HG03135 (cell line): ENCODE measurements around the gene PDZD2.

Source experiments
- ATAC-seq: cut with Tn5 transposase; IDR thresholded peaks from one replicate; pipeline ENCODE4 v1.9.1; 2021; ENCODE audit warnings: mild to moderate bottlenecking, moderate library complexity; ENCODE audit not compliant: unreplicated experiment

The PDZD2 gene

DNA sequence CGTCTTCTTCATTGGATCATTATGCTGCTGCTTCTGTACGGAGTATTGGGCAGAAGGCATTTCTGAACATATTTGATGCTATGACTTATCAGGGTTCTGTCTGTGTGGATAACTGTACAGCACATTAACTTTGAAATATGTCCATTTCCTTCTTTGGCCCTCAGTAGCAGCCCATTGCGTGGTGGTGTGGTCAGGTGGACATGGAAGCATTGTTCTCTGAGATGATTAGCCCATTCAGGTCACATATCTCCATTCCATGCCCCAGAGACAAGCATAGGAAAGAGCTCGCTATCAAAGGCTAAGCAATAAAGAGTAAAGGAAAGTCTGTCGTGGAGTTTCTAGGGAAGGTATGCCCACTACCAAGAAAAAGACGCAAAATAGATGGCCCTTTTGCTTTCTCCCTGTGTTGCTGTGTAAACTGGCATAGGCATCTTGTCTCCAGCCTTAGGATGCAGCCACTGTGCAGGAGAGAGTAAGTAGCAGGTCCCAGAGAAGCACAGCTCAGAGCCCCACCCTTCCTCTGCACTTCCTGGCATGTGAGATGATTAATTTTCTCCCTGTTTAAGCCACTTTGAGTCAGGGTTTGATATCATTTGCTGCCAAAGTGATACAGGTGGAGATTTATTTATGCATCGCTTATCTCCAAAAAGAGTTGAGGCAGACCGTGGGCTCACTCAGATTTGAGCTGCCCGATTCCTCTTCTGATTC is 221.9 kb downstream of the PDZD2 start:
- no peak for ATAC-seq

- ATAC-seq = no peak
Measured at GRCh38 chr5:31861601-31862000, 222.7 kb downstream of the PDZD2 start.

GRCh38 chr5:31863991-31864411 is 225.1 kb downstream of the PDZD2 start:
- no peak for ATAC-seq

DNA sequence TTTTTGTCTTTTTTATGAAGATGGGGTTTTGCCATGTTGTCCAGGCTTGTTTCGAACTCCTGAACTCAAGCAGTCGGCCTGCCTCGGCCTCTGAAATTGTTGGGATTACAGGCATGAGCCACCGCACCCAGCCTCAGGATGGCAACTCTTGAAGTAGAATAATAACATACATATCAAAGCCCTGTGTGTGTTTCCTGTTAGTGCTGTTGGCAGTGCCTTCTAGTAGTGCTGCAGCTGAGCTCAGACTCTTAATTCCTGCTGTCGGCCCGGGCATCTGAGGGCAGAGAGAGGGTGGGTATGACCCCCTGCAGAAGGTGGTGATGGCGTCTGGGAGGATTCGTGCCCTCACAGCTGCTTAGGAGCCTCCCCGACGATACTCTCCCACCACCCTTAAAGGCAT is 227.2 kb downstream of the PDZD2 start:
- ATAC-seq = no peak

- no peak for ATAC-seq
Measured at GRCh38 chr5:31867219-31867618, 228.3 kb downstream of the PDZD2 start.

- no peak for ATAC-seq
Measured at GRCh38 chr5:31880449-31880848, 241.5 kb downstream of the PDZD2 start.

DNA sequence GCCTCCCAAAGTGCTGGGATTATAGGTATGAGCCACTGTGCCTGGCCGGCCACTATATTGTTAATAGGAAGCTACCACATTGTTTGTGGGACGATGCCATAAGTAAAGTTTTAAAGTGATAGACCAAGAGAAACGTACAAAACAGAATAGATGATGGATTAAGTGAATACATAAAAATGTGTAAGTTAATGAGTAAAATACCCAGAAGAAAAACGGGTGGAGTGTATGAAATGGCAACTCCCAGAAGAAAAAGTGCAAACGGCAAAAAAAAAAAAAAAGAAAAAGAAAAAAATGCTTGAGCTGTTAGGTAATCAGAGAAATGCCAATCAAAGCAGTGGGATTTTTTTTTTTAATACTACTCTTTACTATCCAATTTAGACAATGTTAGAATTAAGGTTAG is 246.0 kb downstream of the PDZD2 start:
- no peak for ATAC-seq

GRCh38 chr5:31886206-31886605 is 247.3 kb downstream of the PDZD2 start:
- no peak for ATAC-seq

GRCh38 chr5:31887556-31887955 is 248.6 kb downstream of the PDZD2 start:
- ATAC-seq = no peak

GRCh38 chr5:31888564-31888963 is 249.6 kb downstream of the PDZD2 start:
- no peak for ATAC-seq

GRCh38 chr5:31889001-31889561 is 250.2 kb downstream of the PDZD2 start:
- no peak for ATAC-seq

GRCh38 chr5:31890046-31890445 is 251.1 kb downstream of the PDZD2 start:
- no peak for ATAC-seq

DNA sequence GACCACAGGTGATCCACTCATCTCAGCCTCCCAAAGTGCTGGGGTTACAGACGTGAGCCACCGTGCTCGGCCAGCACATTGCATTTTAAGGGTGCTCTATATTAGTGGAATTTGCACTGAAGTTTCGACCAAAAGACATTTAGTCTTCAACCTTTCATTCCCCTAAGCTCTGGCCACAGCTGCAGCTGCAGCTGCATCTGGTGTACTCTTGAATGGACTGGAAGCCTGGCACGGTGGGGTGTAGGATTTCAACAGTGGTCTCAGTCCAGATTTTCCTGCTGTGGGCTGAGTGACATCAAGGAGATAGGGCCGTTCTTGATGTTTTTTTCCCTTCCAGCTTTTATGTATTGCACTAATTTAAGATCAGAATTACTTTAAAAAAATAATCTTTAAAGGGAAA is 255.2 kb downstream of the PDZD2 start:
- no peak for ATAC-seq

DNA sequence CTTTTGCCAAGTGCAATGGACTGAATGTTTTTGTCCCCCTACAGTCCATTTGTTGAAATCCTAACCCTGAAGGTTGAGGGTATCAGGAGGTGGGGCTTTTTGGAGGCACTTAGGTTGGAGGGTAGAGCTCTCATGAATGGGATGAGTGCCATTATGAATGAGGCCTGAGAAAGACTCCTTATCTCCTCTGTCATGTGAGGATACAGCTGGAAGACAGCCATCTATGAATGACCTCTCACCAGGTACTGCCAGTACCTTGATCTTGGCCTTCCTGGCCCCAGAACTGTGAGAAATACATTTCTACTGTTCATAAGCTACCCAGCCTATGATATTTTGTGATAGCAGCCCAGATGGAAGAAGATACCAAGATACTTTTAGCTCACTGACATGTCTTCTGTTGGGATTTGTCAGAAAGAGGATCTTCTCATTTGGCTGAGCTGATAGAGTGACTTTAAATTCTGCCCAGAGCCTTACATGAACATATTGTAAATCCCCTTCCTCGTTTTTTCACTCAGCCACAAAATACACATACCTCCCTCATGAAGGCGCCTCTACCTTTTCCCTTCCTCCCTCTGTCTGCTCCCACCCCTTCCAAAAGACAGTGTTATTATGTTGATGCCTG is 256.4 kb downstream of the PDZD2 start:
- ATAC-seq = no peak

DNA sequence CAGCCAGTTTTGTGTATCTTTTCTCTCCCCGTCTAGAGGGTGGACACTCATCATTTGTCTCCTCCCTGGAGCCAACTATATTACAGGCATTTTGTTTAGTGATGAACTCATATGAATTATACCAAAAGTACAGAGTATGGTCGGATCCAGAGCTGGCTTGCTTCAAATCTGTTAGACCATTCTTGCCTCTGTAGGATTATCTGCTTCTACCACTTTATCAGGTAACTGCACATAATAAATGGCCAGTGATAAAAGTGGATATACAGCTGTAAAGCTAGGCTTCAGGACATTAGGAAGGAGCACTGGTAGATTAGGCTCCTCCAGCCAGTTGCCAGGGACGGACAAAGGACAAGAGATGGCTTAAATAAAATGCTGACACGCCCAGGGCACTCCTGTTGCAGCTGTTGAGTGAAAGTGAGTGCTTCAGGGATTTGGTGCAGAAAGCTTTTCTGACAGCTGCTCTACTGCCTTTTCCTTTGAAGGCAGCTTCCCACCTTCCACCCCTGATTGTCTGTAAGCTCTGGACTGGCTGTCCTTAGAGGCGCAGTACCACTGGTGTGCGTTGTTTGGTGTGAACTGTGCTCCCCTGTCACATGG is 259.2 kb downstream of the PDZD2 start:
- no peak for ATAC-seq

GRCh38 chr5:31900296-31900865 is 261.4 kb downstream of the PDZD2 start:
- ATAC-seq = no peak

- no peak for ATAC-seq
Measured at GRCh38 chr5:31901807-31902530, 263.0 kb downstream of the PDZD2 start.

DNA sequence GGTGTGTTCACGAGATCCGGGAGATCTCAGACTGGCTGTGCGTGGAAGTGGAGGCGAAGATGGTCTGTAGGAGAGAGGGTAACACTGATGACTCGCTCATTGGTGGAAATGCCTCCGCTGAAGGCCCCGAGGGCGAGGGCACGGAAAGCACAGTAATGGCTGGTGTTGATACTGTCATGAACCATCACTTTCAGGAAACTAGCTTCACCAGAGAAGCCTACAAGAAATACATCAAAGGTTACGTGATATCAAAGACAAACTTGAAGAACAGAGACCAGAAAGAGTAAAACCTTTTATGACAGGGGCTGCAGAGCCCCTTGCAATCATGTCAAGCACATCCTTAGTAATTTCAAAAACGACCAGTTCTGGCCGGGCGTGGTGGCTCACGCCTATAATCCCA is 269.5 kb downstream of the PDZD2 start:
- ATAC-seq = no peak

DNA sequence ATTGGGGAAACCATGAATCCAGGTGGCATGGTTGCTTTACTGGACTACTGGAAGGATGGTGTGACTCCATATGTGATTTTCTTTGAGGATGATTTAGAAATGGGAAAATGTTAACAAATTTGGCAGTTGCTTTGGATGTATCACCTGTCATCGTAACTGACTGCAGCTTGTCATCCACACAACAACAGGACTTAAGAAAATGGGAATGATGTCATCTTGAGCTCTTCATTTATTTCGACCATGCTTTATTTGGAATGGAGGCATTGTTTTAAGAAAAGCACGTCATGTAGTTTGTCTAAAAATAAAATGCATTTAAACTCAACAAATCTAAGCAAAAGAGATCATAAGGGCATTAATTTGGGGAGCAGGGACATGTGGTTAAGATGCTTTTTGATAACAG is 270.1 kb downstream of the PDZD2 start:
- ATAC-seq = no peak

GRCh38 chr5:31911291-31912265 is 272.6 kb downstream of the PDZD2 start:
- ATAC-seq = no peak
